HFF-Myc (cell line): ENCODE data around the gene MAP4K4.

Source experiments
- DNase-seq: peaks from one replicate; pipeline ENCODE4 v3.0.0-alpha.2; 2011; ENCODE audit warnings: low read depth; ENCODE audit errors: extremely low read depth
- H3K4me3 ChIP-seq: replicated peaks from 2 replicates; pipeline ENCODE4 v1.5.1; 2011; ENCODE audit warnings: low read depth, mild to moderate bottlenecking, control low read depth, low read length
- CTCF ChIP-seq: IDR thresholded peaks from 2 replicates; pipeline ENCODE4 v1.5.1; 2012; ENCODE audit warnings: mild to moderate bottlenecking, low read depth, low read length, control low read depth; ENCODE audit errors: missing control alignments

MAP4K4 gene

GRCh38 chr2:101690547-101691152, 6.9 kb upstream of the MAP4K4 start:
- H3K4me3 ChIP-seq = no peak overlapping the region
- DNase-seq = no peak
- no peak for TF ChIP-seq CTCF

GRCh38 chr2:101692041-101692440, 5.5 kb upstream of the MAP4K4 start:
- TF ChIP-seq CTCF = no peak
- H3K4me3 ChIP-seq = no peak overlapping the region
- no peak for DNase-seq

GRCh38 chr2:101692766-101693165, 4.7 kb upstream of the MAP4K4 start:
- DNase-seq = no peak
- H3K4me3 ChIP-seq = no peak overlapping the region
- TF ChIP-seq CTCF = no peak

GRCh38 chr2:101693991-101694588, 3.4 kb upstream of the MAP4K4 start:
- no peak for TF ChIP-seq CTCF
- DNase-seq = no peak
- no peak overlapping the region for H3K4me3 ChIP-seq

GRCh38 chr2:101696272-101697123, 1.0 kb upstream of the MAP4K4 start:
- peak overlapping the region; percentile 91 for H3K4me3 ChIP-seq
- no peak for TF ChIP-seq CTCF
- no peak for DNase-seq

- no peak for TF ChIP-seq CTCF
- no peak for DNase-seq
- peak overlapping the region; percentile 91 for H3K4me3 ChIP-seq
Measured at GRCh38 chr2:101698014-101698843, 722 bp downstream of the MAP4K4 start.
